Measurements from ENCODE around the gene TBC1D5. TPM values are rescaled to one million over a fixed set of nuclear protein-coding genes. Genes with fewer than 3 reads are reported as not detected.

The TBC1D5 gene
- total and polyA plus RNA-seq, 2 of the 4 experiments (the other 2 are of a cell fraction) = 16.4 to 57.0 TPM

- no peak for TF ChIP-seq CEBPB (IDR thresholded peaks at IDR 0.05; ENCODE audit: low read depth, low read length)
Observed at GRCh38 chr3:17151598-17152373, 590.6 kb downstream of the TBC1D5 start (continued).

- ATAC-seq (ENCODE audit: low read depth) (no peak), DNase-seq (no peak)
- H3K9me1 ChIP-seq (ENCODE audit: insufficient read depth, low read length) = no peaks in the 10 kb centered on the region
- ChIA-PET POLR2A (ENCODE audit: unreplicated experiment) (no interaction called here), CTCF (interaction anchor here (0.8 kb wide), 1 partner anchor 14 kb away, joined by 3 read pairs; no protein-coding TSS in a partner anchor)
- H3K18ac ChIP-seq (ENCODE audit: low read depth, low read length) = no peak overlapping the region
- no peaks in the 10 kb centered on the region for H3K79me1 ChIP-seq (ENCODE audit: low read depth in 1 of 2, low read length in 2 of 2)
- no TSS peak for BruUV-seq (replicated peaks)
- peaks cover 2% of the 10 kb centered on the region; the same call in 1 of the 2 replicates for H3K27me3 ChIP-seq (ENCODE audit: control insufficient read depth, insufficient read depth, low read length)
- WGBS, 2 experiments (ENCODE audit: extremely low coverage in 2 of 2, insufficient read length in 1 of 2) = 86% methylated on average over 5 of the region's 9 CpGs; no CpG with 5 or more reads in 1 of the 2 experiments
- no peak overlapping the region for H4K91ac ChIP-seq (ENCODE audit: insufficient read depth, low read depth, low read length)
- no peak overlapping the region for H2AK5ac ChIP-seq (ENCODE audit: low read depth, low read length)
- H3K4me1 ChIP-seq (ENCODE audit: control insufficient read depth, insufficient read depth, low read length) = no peaks in the 10 kb centered on the region
- no peak overlapping the region for H3K56ac ChIP-seq (ENCODE audit: extremely low read depth, insufficient read depth, low read length)
- no peak overlapping the region for H3K4ac ChIP-seq (ENCODE audit: low read depth, low read length)
- intact Hi-C loops (cut with micrococcal nuclease) = no loop called here
- no peak overlapping the region for H3K4me2 ChIP-seq (ENCODE audit: low read depth, low read length)
- no peak overlapping the region for H3K9ac ChIP-seq (ENCODE audit: low read depth, low read length)
- no peak overlapping the region for H4K8ac ChIP-seq (ENCODE audit: low read depth in 2 of 2, low read length in 2 of 2)
- no peak overlapping the region for H2BK120ac ChIP-seq (ENCODE audit: low read depth, low read length)
- no peaks in the 10 kb centered on the region for H4K20me1 ChIP-seq (ENCODE audit: insufficient read depth, low read length)
- no peak overlapping the region for H2BK5ac ChIP-seq (ENCODE audit: low read depth, low read length, poor library complexity, severe bottlenecking)
- H2BK15ac ChIP-seq (ENCODE audit: low read depth, low read length) = no peak overlapping the region
- dilution Hi-C loops (cut with HindIII; ENCODE audit: low sequenced_read_pairs, unreplicated experiment) = no loop called here
- peaks cover 3% of the 10 kb centered on the region for H3K9me3 ChIP-seq (ENCODE audit: control insufficient read depth, insufficient read depth, low read length)
- no peak overlapping the region for H3K23ac ChIP-seq (ENCODE audit: low read depth, low read length)
- no peak overlapping the region for H3K14ac ChIP-seq (replicated peaks; ENCODE audit: low read depth, low read length)
- no peak overlapping the region for H2AFZ ChIP-seq (replicated peaks; ENCODE audit: low read length, poor library complexity)
- H2BK20ac ChIP-seq (ENCODE audit: low read depth, low read length) = no peak overlapping the region
- H3K36me3 ChIP-seq (ENCODE audit: control insufficient read depth, insufficient read depth, low read length) = no peaks in the 10 kb centered on the region
- H4K5ac ChIP-seq (ENCODE audit: low read depth, low read length) = no peak overlapping the region
- no peak overlapping the region for H3K4me3 ChIP-seq (ENCODE audit: insufficient read depth, low read depth, low read length)
- H2AK9ac ChIP-seq (replicated peaks; ENCODE audit: low read depth, low read length, poor library complexity) = no peak overlapping the region
- in situ Hi-C loops (cut with MboI; ENCODE audit: low sequenced_read_pairs) = no loop called here
- H3K27ac ChIP-seq (ENCODE audit: insufficient read depth, low read length) = no peak overlapping the region
- TF ChIP-seq CHD1 (IDR thresholded peaks at IDR 0.05; ENCODE audit: low read depth, low read length) (no peak), CEBPB (IDR thresholded peaks at IDR 0.05; ENCODE audit: low read depth, low read length) (no peak), MAZ (IDR thresholded peaks at IDR 0.05; ENCODE audit: borderline replicate concordance, low read depth, low read length) (no peak), NFE2L2 (IDR thresholded peaks at IDR 0.05; ENCODE audit: low read depth, low read length) (no peak), RCOR1 (IDR thresholded peaks at IDR 0.05; ENCODE audit: insufficient replicate concordance, low read length) (no peak), MAFK (IDR thresholded peaks at IDR 0.05; ENCODE audit: low read depth, low read length) (no peak), RAD21 (IDR thresholded peaks at IDR 0.05; ENCODE audit: low read length) (no peak), RFX5 (IDR thresholded peaks at IDR 0.05; ENCODE audit: low read depth, low read length) (no peak), POLR2A (IDR thresholded peaks at IDR 0.05; ENCODE audit: low read depth, low read length) (no peak), FOS (IDR thresholded peaks at IDR 0.05; ENCODE audit: low read depth, low read length) (no peak), SMC3 (IDR thresholded peaks at IDR 0.05; ENCODE audit: low read depth, low read length) (no peak), BHLHE40 (IDR thresholded peaks at IDR 0.05; ENCODE audit: low read depth, low read length) (no peak), MXI1 (IDR thresholded peaks at IDR 0.05; ENCODE audit: borderline replicate concordance, low read depth, low read length) (no peak)
- TF ChIP-seq, protein P1, sequence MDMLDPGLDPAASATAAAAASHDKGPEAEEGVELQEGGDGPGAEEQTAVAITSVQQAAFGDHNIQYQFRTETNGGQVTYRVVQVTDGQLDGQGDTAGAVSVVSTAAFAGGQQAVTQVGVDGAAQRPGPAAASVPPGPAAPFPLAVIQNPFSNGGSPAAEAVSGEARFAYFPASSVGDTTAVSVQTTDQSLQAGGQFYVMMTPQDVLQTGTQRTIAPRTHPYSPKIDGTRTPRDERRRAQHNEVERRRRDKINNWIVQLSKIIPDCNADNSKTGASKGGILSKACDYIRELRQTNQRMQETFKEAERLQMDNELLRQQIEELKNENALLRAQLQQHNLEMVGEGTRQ (IDR thresholded peaks at IDR 0.05; ENCODE audit: low read depth, low read length) = no peak
- TF ChIP-seq, protein P2, sequence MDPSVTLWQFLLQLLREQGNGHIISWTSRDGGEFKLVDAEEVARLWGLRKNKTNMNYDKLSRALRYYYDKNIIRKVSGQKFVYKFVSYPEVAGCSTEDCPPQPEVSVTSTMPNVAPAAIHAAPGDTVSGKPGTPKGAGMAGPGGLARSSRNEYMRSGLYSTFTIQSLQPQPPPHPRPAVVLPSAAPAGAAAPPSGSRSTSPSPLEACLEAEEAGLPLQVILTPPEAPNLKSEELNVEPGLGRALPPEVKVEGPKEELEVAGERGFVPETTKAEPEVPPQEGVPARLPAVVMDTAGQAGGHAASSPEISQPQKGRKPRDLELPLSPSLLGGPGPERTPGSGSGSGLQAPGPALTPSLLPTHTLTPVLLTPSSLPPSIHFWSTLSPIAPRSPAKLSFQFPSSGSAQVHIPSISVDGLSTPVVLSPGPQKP (IDR thresholded peaks at IDR 0.05; ENCODE audit: borderline replicate concordance, low read depth, low read length) = no peak
Observed at GRCh38 chr3:17149076-17149475, 593.4 kb downstream of the TBC1D5 start.

Data from IMR-90 (cell line).